HepG2 (cell line): Measurements from ENCODE around the gene ZRANB2. TPM values are rescaled to one million over a fixed set of nuclear protein-coding genes. Genes with fewer than 3 reads are reported as not detected.

Experiments
- ATAC-seq: fragments of 200-7000 bp; cut with Tn5 transposase; 3 replicates; pipeline ENCODE4 v1.9.1; 2020; ENCODE audit warnings: mild to moderate bottlenecking, moderate library complexity
- BruUV-seq: library from RNA; stranded (reverse); fragments of 400-500 nt; replicated peaks from 2 replicates; lab custom pipeline; 2021; lab: Mats Ljungman, UMichigan
- CTCF ChIA-PET: fragments of 300-600 bp; formaldehyde crosslinking; extraction: SDS; loops from one replicate; lab custom pipeline; 2021; ENCODE audit warnings: low total read pairs, inconsistent platforms, low intra/inter-chr PET ratio; lab: Yijun Ruan, JAX
- POLR2A ChIA-PET: fragments of 350-600 bp; sonication (Branson Sonifier 250); formaldehyde crosslinking; loops from one replicate; lab custom pipeline; 2020; ENCODE audit warnings: antibody characterized with exemption, inconsistent platforms; lab: Yijun Ruan, JAX
- DNase-seq: peaks from one replicate; pipeline ENCODE4 v3.0.0-alpha.2; 2015; ENCODE audit warnings: low spot score
- FAIRE-seq: peaks from 3 replicates; lab custom pipeline; 2011; peaks lifted over from hg19 to GRCh38; lab: Jason Lieb, UNC
- H2AFZ ChIP-seq: one replicate; pipeline ENCODE4 v1.6.1; 2011; ENCODE audit warnings: low read length, inconsistent platforms
- H3K27ac ChIP-seq: fragments of 300-600 bp; 3 replicates; pipeline ENCODE4 v1.8.0; 2011; ENCODE audit warnings: mixed run types, mild to moderate bottlenecking, mixed read lengths, low read length, inconsistent platforms; ENCODE audit not compliant: insufficient read depth; ENCODE audit errors: extremely low read length
- H3K27me3 ChIP-seq, 2 experiments: fragments of 200-600 bp in 1 of 2; 2 replicates in 1 of 2; 3 replicates in 1 of 2; pipeline versions ENCODE4 v1.6.0 to v1.8.0; 2011; ENCODE audit warnings: low read length in 2 of 2, mild to moderate bottlenecking in 2 of 2, moderate library complexity in 2 of 2, inconsistent platforms in 1 of 2; ENCODE audit not compliant: insufficient read depth in 2 of 2, control insufficient read depth in 1 of 2
- H3K36me3 ChIP-seq, 2 experiments: fragments of 200-600 bp in 1 of 2; replicated peaks in 1 of 2; 2 replicates in 1 of 2; 3 replicates in 1 of 2; pipeline versions ENCODE4 v1.5.1 to v1.8.0; 2011; ENCODE audit warnings: low read length in 2 of 2, inconsistent platforms in 1 of 2; ENCODE audit not compliant: insufficient read depth in 2 of 2, control insufficient read depth in 1 of 2
- H3K4me1 ChIP-seq: 2 replicates; pipeline ENCODE4 v1.5.1; 2012; ENCODE audit warnings: low read length, inconsistent platforms; ENCODE audit not compliant: insufficient read depth
- H3K4me2 ChIP-seq: 2 replicates; pipeline ENCODE4 v1.6.0; 2011; ENCODE audit warnings: low read depth, low read length, inconsistent platforms
- H3K4me3 ChIP-seq, 3 experiments: fragments of 200-600 bp in 1 of 3; sonication (generic), shearing (Covaris generic) in 1 of 3; replicated peaks in 1 of 3; 2 replicates each; pipeline ENCODE4 v1.5.1; 2011 to 2016; ENCODE audit warnings: low read length in 3 of 3, inconsistent platforms in 2 of 3, low read depth in 2 of 3, mild to moderate bottlenecking in 2 of 3, control low read depth in 1 of 3, mixed read lengths in 1 of 3; ENCODE audit not compliant: insufficient read depth in 1 of 3
- H3K79me2 ChIP-seq: one replicate; pipeline ENCODE4 v1.6.1; 2011; ENCODE audit warnings: low read length, inconsistent platforms; ENCODE audit not compliant: insufficient read depth
- H3K9ac ChIP-seq: 2 replicates; pipeline ENCODE4 v1.6.0; 2011; ENCODE audit warnings: mild to moderate bottlenecking, low read depth, low read length, inconsistent platforms; ENCODE audit not compliant: insufficient read depth
- H3K9me3 ChIP-seq: 2 replicates; pipeline ENCODE4 v1.5.1; 2012; ENCODE audit warnings: mild to moderate bottlenecking, low read length
- H4K20me1 ChIP-seq: 2 replicates; pipeline ENCODE4 v1.6.0; 2011; ENCODE audit warnings: inconsistent platforms, mild to moderate bottlenecking, low read length, moderate library complexity; ENCODE audit not compliant: insufficient read depth
- CHD2 ChIP-seq: IDR thresholded peaks from 2 replicates; pipeline ENCODE4 v1.6.1; 2011; ENCODE audit warnings: low read depth, low read length, improper control_type of control experiment
- FOXK1 ChIP-seq: sonication (generic); formaldehyde crosslinking; IDR thresholded peaks from 2 replicates; pipeline ENCODE4 v1.4.0; 2020; ENCODE audit warnings: low read depth, missing genetic modification reagents, borderline replicate concordance
- ZBTB7A ChIP-seq: sonication (generic); formaldehyde crosslinking; IDR thresholded peaks from 2 replicates; pipeline ENCODE4 v1.8.0; 2022; ENCODE audit warnings: mild to moderate bottlenecking, missing genetic modification reagents
- ZNF260 ChIP-seq: sonication (generic); formaldehyde crosslinking; IDR thresholded peaks from 2 replicates; pipeline ENCODE4 v1.4.0; 2020; ENCODE audit warnings: missing genetic modification reagents, low read depth, mild to moderate bottlenecking, borderline replicate concordance
- ZNF546 ChIP-seq: sonication (generic); formaldehyde crosslinking; conservative IDR thresholded peaks from 2 replicates; pipeline ENCODE4 v1.8.1; 2023; ENCODE audit warnings: mild to moderate bottlenecking, missing genetic modification reagents
- ZNF878 ChIP-seq: sonication (generic); formaldehyde crosslinking; IDR thresholded peaks from 2 replicates; pipeline ENCODE4 v1.8.1; 2023; ENCODE audit warnings: mild to moderate bottlenecking, missing genetic modification reagents, moderate library complexity
- WGBS: methylation state at CpG from one replicate; pipeline ENCODE4 v1.1.6; 2017; ENCODE audit warnings: low lambda C conversion rate; 5-methylcytosine and 5-hydroxymethylcytosine counted together
- in situ Hi-C: cut with HindIII; loops from 2 replicates; pipeline ENCODE4 v1.10.0; 2017; ENCODE audit warnings: low pct_unique_long_range_greater_than_20kb; ENCODE audit not compliant: extremely low pct_ligation_motif_present
- intact Hi-C: fragments of 100-400 bp; cut with micrococcal nuclease; formaldehyde crosslinking; loops from one replicate; pipeline ENCODE4 v1.10.0; 2022; ENCODE audit not compliant: unreplicated experiment
- polyA plus RNA-seq, 8 experiments: library from polyadenylated mRNA; depleted of rRNA in 3 of 8; stranded (reverse) in 7 of 8; unstranded in 1 of 8; fragments of >200 nt; fragmentation: Illumina TruSeq in 4 of 8; extraction: Trizol in 4 of 8; gene quantifications; 2 replicates each; pipeline versions ENCODE4 v1.2.1 to v1.2.3, GENCODE V29; 2011 to 2016; ENCODE audit warnings: low read depth in 4 of 8, missing spikeins in 1 of 8, mixed read lengths in 1 of 8; ENCODE audit not compliant: insufficient read depth in 1 of 8
- total RNA-seq, 5 experiments: library from RNA; depleted of rRNA; stranded (reverse); fragments of >200 nt; fragmentation: Illumina TruSeq; extraction: Trizol; gene quantifications; 2 replicates each; pipeline ENCODE4 v1.2.3, GENCODE V29; 2016; ENCODE audit warnings: low read depth in 1 of 5
- TF ChIP-seq, protein P1 (sequence below): IDR thresholded peaks from 2 replicates; pipeline ENCODE4 v1.6.1; 2016; ENCODE audit warnings: missing biosample characterization, missing genetic modification reagents, low read depth

ZRANB2 gene
- total and polyA plus RNA-seq, 2 of the 13 experiments (the other 11 are each of a cell fraction or from before 2014, with no cell fraction given), result 43.0 to 45.4 TPM

DNA sequence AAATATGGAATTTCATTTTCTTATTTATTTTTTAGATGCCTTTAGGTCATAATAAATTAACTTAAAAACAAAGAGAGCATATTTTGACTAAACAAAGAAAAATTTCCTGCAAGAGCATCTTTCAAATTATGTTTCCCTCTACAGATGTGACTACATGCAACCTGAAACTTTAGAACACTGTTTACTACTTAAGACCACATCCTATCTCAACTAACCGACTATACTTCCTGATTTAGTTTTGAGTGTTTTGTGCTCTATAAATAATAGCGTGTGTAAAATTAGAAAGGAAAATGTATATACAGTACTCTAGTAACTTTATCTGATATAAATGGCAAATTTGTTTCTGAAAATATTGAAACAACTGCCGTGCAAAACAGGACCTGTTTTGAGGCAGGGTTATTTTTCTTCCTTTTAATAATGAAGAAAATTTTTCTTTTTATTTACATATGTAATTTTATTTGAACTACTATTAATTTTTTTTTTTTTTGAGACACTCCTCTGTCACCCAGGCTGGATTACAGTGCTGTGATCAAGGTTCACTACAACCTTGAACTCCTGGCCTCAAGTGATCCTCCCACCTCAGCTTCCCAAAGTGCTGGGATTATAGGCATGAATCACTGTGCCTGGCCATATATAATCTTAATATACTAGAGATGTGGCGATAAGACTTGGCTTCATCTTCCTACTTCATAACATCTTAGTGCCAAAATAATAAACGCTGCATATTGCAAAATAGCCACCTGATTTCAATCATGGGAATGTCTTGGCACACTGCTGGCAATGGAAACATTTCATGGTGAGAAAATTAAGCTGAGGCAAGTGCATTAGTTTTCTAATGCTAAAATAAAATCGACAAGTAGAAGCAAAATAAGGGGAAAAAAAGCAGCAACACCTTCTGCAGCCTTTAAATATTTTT lies 12.3 kb downstream of the ZRANB2 start:
- Histone ChIP-seq H3K4me2 (no peak overlapping the region), H3K27me3 (no peaks in the 10 kb centered on the region), H3K9me3 (no peaks in the 10 kb centered on the region), H3K9ac (no peak overlapping the region), H4K20me1 (no peaks in the 10 kb centered on the region), H2AFZ (no peak overlapping the region), H3K4me1 (no peaks in the 10 kb centered on the region), H3K27ac (no peak overlapping the region), H3K4me3 (no peak overlapping the region), H3K79me2 (no peaks in the 10 kb centered on the region), H3K36me3 (peaks cover 9 to 81% of the 10 kb centered on the region in 2 experiments)
- ChIA-PET POLR2A (no interaction called here), CTCF (no interaction called here)
- no peak for TF ChIP-seq CHD2
- TF ChIP-seq ZNF546, result no peak
- no peak for TF ChIP-seq FOXK1 (CRISPR knock-in tag)
- TF ChIP-seq ZBTB7A, result no peak
- TF ChIP-seq ZNF878 (CRISPR knock-in tag), result no peak
- TF ChIP-seq ZNF260, result no peak
- TF ChIP-seq, protein P1, sequence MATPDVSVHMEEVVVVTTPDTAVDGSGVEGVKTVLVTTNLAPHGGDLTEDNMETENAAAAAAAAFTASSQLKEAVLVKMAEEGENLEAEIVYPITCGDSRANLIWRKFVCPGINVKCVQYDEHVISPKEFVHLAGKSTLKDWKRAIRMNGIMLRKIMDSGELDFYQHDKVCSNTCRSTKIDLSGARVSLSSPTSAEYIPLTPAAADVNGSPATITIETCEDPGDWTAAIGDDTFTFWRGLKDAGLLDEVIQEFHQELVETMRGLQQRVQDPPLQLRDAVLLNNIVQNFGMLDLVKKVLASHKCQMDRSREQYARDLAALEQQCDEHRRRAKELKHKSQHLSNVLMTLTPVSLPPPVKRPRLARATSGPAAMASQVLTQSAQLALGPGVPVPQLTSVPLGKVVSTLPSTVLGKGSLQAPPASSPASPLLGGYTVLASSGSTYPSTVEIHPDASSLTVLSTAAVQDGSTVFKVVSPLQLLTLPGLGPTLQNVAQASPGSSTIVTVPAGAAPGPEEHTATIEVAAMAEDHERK (CRISPR knock-in tag), result no peak
- in situ Hi-C loops, result no loop called here
- FAIRE-seq, result no peak
- intact Hi-C loops, result no loop called here
- no TSS peak for BruUV-seq
- ATAC-seq, result no peak
- no peak for DNase-seq
- WGBS, result 92% methylated on average over 6 of the region's 6 CpGs
